ENCODE data around the gene SORCS2. TPM values are rescaled to one million over a fixed set of nuclear protein-coding genes. Genes with fewer than 3 reads are reported as not detected.

SORCS2 gene
- total RNA-seq, 1 donor from 2014 or later, result 13.8 TPM

DNA sequence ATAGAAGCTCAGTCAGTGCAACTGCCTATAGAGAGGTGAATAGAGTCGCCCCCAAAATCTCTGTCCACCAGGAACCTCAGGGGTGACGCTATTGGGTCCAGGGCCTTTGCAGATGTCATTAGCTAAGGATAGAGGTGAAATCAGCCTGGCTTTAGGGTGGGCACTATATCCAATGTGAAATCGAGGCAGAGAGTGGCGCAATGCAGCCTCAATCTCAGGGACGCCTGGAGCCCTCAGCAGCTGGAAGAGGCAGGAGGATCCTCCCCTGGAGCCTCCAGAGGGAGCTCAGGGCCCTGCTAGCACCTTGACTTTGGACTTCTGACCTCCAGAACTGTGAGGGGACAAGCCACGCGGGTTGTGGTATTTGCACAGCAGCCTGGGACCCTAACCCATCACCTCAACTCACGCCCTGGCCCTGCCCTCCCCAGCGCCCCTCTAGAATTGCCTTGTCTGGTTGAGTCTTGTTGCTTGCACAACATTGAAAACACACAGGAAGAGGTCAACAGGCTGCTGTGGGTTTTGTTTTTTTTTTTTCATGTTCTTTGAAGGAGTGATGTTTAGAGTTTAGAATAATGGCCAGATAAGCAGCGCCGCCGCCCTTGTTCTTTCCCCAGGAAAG, 331.8 kb downstream of the SORCS2 start:
- Mint-ChIP-seq H3K36me3 (ENCODE audit: low read depth, unreplicated experiment) (peaks cover 8% of the 10 kb centered on the region), H3K27me3 (ENCODE audit: low read depth, unreplicated experiment) (peaks cover 71% of the 10 kb centered on the region), H3K27ac (ENCODE audit: unreplicated experiment) (no peak overlapping the region), H3K9me3 (ENCODE audit: unreplicated experiment) (peaks cover 2% of the 10 kb centered on the region), H3K4me1 (ENCODE audit: low read depth, unreplicated experiment) (no peaks in the 10 kb centered on the region), H3K4me3 (ENCODE audit: unreplicated experiment) (no peak overlapping the region)
- H3K4me2 ChIP-seq (ENCODE audit: low read length), result no peak overlapping the region
- DNase-seq (ENCODE audit: low read depth), result no peak
- H3K4me1 ChIP-seq (ENCODE audit: insufficient read depth, low read length), result peaks cover 3% of the 10 kb centered on the region
- no peak for TF ChIP-seq EZH2 (IDR thresholded peaks at IDR 0.05; ENCODE audit: insufficient read depth, low read length)
- TF ChIP-seq, protein P1, sequence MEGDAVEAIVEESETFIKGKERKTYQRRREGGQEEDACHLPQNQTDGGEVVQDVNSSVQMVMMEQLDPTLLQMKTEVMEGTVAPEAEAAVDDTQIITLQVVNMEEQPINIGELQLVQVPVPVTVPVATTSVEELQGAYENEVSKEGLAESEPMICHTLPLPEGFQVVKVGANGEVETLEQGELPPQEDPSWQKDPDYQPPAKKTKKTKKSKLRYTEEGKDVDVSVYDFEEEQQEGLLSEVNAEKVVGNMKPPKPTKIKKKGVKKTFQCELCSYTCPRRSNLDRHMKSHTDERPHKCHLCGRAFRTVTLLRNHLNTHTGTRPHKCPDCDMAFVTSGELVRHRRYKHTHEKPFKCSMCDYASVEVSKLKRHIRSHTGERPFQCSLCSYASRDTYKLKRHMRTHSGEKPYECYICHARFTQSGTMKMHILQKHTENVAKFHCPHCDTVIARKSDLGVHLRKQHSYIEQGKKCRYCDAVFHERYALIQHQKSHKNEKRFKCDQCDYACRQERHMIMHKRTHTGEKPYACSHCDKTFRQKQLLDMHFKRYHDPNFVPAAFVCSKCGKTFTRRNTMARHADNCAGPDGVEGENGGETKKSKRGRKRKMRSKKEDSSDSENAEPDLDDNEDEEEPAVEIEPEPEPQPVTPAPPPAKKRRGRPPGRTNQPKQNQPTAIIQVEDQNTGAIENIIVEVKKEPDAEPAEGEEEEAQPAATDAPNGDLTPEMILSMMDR (IDR thresholded peaks at IDR 0.05; ENCODE audit: insufficient read depth, low read depth, low read length), result no peak
- no peaks in the 10 kb centered on the region for H3K36me3 ChIP-seq (ENCODE audit: insufficient read depth, low read length)
- H2AFZ ChIP-seq (ENCODE audit: low read depth, low read length), result no peak overlapping the region
- no peak overlapping the region for H3K4me3 ChIP-seq (ENCODE audit: insufficient read depth, low read depth, low read length)
- no peak overlapping the region for H3K27ac ChIP-seq (ENCODE audit: low read depth, low read length)
- H3K79me2 ChIP-seq (ENCODE audit: insufficient read depth, low read length), result no peaks in the 10 kb centered on the region
- no peak for FAIRE-seq
- H3K27me3 ChIP-seq (ENCODE audit: insufficient read depth, low read length), result peaks cover 17% of the 10 kb centered on the region
- no peak overlapping the region for H3K9ac ChIP-seq (ENCODE audit: low read length)
- H3K9me3 ChIP-seq (ENCODE audit: insufficient read depth, low read depth, low read length), result no peaks in the 10 kb centered on the region
- peaks cover 29% of the 10 kb centered on the region for H4K20me1 ChIP-seq (ENCODE audit: insufficient read depth, low read length)

DNA sequence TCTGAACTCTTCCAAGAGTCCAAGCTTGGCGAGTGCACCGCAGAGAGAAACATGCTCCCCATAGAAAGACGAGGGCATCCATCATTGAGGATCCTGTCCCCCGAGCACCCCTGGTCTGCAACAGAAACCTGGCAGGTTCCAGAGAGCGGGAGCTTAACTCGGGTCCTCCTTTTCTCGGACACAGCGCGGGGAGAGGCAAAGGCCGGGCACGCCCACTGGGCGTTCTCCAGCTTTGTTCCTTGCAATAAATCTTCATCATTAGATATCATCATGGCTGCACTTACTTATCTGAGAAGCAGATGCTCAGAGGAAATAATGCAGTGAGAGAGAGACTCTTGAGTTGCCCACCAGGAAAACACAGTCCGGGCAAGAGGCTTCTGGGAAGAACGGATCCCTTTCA, 332.5 kb downstream of the SORCS2 start:
- peaks cover 8% of the 10 kb centered on the region for H3K36me3 Mint-ChIP-seq (ENCODE audit: low read depth, unreplicated experiment)
- no peak overlapping the region for H3K9ac ChIP-seq (ENCODE audit: low read length)
- H3K9me3 ChIP-seq (ENCODE audit: insufficient read depth, low read depth, low read length), result no peaks in the 10 kb centered on the region
- TF ChIP-seq, protein P1 (IDR thresholded peaks at IDR 0.05; ENCODE audit: insufficient read depth, low read depth, low read length), result no peak
- no peak for TF ChIP-seq EZH2 (IDR thresholded peaks at IDR 0.05; ENCODE audit: insufficient read depth, low read length)
- no peak overlapping the region for H3K4me3 Mint-ChIP-seq (ENCODE audit: unreplicated experiment)
- H3K4me3 ChIP-seq (ENCODE audit: insufficient read depth, low read depth, low read length), result no peak overlapping the region
- no peaks in the 10 kb centered on the region for H3K79me2 ChIP-seq (ENCODE audit: insufficient read depth, low read length)
- no peak overlapping the region for H3K27ac ChIP-seq (ENCODE audit: low read depth, low read length)
- no peaks in the 10 kb centered on the region for H3K4me1 Mint-ChIP-seq (ENCODE audit: low read depth, unreplicated experiment)
- no peaks in the 10 kb centered on the region for H3K36me3 ChIP-seq (ENCODE audit: insufficient read depth, low read length)
- no peak overlapping the region for H2AFZ ChIP-seq (ENCODE audit: low read depth, low read length)
- H3K27me3 Mint-ChIP-seq (ENCODE audit: low read depth, unreplicated experiment), result peaks cover 70% of the 10 kb centered on the region
- FAIRE-seq (no peak), DNase-seq (ENCODE audit: low read depth) (no peak)
- H4K20me1 ChIP-seq (ENCODE audit: insufficient read depth, low read length), result peaks cover 26% of the 10 kb centered on the region
- H3K27me3 ChIP-seq (ENCODE audit: insufficient read depth, low read length), result peaks cover 14% of the 10 kb centered on the region
- H3K27ac Mint-ChIP-seq (ENCODE audit: unreplicated experiment), result no peak overlapping the region
- H3K9me3 Mint-ChIP-seq (ENCODE audit: unreplicated experiment), result no peaks in the 10 kb centered on the region
- no peak overlapping the region for H3K4me2 ChIP-seq (ENCODE audit: low read length)
- H3K4me1 ChIP-seq (ENCODE audit: insufficient read depth, low read length), result no peaks in the 10 kb centered on the region

DNA sequence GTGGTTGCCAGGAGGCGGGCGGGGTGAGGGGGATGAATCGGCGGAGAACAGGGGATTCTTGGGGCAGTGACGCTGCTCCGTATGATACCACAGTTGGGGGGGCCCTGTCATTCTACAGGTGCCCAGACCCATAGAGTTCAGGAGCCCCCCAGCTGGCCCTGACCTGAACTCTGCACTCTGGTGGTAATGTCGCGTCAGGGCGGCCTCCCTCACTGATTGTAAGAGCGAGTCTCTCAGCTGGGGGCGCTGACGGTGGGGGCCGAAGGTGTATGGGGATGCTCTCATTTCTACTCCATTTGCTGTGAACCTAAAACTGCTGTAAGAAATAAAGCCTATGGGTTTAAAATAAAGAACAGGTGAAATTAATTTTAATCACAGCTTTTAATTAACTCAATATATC, 334.2 kb downstream of the SORCS2 start:
- Histone ChIP-seq H3K4me2 (ENCODE audit: low read length) (no peak overlapping the region), H3K27me3 (ENCODE audit: insufficient read depth, low read length) (peaks cover 8% of the 10 kb centered on the region), H3K36me3 (ENCODE audit: insufficient read depth, low read length) (no peaks in the 10 kb centered on the region), H3K9me3 (ENCODE audit: insufficient read depth, low read depth, low read length) (no peaks in the 10 kb centered on the region), H3K79me2 (ENCODE audit: insufficient read depth, low read length) (no peaks in the 10 kb centered on the region), H3K4me3 (ENCODE audit: insufficient read depth, low read depth, low read length) (no peak overlapping the region), H4K20me1 (ENCODE audit: insufficient read depth, low read length) (peaks cover 26% of the 10 kb centered on the region), H3K4me1 (ENCODE audit: insufficient read depth, low read length) (no peaks in the 10 kb centered on the region), H2AFZ (ENCODE audit: low read depth, low read length) (no peak overlapping the region), H3K9ac (ENCODE audit: low read length) (no peak overlapping the region), H3K27ac (ENCODE audit: low read depth, low read length) (no peak overlapping the region)
- FAIRE-seq, result no peak
- Mint-ChIP-seq H3K27me3 (ENCODE audit: low read depth, unreplicated experiment) (peaks cover 56% of the 10 kb centered on the region), H3K9me3 (ENCODE audit: unreplicated experiment) (no peaks in the 10 kb centered on the region), H3K4me3 (ENCODE audit: unreplicated experiment) (no peak overlapping the region), H3K36me3 (ENCODE audit: low read depth, unreplicated experiment) (peaks cover 10% of the 10 kb centered on the region), H3K27ac (ENCODE audit: unreplicated experiment) (no peak overlapping the region), H3K4me1 (ENCODE audit: low read depth, unreplicated experiment) (peaks cover 2% of the 10 kb centered on the region)
- DNase-seq (ENCODE audit: low read depth), result no peak
- TF ChIP-seq, protein P1 (IDR thresholded peaks at IDR 0.05; ENCODE audit: insufficient read depth, low read depth, low read length), result no peak
- no peak for TF ChIP-seq EZH2 (IDR thresholded peaks at IDR 0.05; ENCODE audit: insufficient read depth, low read length)

All from astrocyte (in vitro differentiated cells and primary cell).